CD4-positive, alpha-beta T cell treated with Interleukin-4 for 4 hours (primary cell): ENCODE results near the gene BARHL1.

ENCODE experiments used
- DNase-seq: peaks from one replicate; pipeline ENCODE4 v3.0.0-alpha.2; 2020

The BARHL1 gene

DNA sequence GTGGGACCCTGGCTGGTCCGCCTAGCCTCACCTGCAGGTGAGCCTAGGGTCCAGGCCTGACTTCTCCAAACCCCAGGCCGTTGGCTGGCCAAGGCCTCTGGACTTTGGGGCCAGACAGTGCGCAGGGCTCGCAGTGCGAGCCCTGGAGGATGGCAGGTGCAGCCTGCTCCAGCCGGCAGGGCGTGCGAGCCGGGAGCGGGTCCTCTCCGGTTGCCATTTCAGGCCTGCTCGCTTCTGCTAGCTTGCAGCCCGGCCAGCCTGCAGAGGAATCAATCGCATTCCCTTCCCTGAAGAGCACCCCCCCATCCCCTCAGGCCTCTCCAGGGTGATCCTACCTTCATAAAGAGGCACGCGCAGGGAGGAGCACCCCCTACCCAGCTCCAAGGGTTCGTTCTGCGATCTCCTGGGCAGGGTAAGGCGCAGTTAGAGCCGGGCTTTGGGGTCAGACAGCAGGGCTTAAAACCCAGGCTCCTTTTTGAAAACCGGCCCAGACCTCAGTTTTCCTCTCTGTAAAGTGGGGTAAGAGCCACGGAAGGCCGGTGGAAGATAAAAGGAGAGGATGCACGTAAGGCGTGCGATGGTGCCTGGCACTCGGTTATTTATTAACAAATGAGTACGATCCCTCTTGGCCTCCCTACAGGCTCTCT is 6.2 kb downstream of the BARHL1 start:
- DNase-seq = no peak

DNA sequence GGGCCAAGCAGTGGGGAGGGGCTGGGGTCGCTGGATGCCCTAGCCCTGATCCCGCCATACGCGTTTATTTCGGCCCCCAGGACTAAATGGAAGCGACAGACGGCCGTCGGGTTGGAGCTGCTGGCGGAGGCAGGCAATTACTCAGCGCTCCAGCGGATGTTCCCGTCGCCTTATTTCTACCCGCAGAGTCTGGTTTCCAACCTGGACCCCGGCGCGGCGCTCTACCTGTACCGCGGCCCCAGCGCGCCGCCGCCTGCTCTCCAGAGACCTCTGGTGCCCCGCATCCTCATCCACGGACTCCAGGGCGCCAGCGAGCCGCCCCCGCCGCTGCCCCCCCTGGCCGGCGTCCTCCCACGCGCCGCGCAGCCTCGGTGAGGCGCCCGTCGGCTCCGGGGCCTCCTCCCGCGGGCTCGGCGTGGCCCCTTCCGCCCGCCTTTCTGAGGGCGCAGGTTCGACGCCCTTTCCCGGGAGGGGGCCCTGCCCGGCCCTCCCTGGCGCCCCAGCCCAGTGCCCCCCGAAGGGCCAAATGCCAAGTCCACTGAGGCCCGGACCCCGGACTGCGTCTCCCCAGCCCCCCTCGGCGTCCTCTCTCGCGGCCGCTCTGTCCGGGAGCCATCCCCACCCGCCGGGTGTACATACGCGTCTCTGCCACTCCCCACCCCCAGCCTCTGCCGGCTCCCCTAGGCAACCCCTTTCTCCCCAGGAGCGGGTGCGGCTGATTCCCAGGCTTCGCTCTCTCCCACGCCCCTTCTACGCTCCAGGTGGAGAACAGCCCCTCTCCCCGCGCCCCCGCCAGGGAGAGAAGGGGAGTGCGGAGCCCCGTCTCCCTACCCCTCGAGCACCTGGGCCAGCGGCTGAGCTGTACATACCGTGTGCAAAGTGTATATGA is 7.0 kb downstream of the BARHL1 start:
- DNase-seq = no peak

DNA sequence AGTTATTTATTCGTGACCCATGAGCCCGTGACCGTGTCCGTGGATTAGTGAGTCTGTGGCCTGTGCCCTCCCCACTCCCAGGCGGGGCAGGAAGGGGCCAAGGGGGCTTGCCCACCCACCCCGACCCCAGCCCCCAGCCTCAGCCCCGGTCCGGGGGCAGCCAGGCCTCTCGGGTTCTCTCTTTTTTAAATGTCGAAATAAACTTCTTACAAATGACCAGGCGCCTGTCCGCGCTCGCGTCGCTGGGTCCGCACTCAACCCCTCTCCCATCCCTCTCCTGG is 7.6 kb downstream of the BARHL1 start:
- no peak for DNase-seq

DNA sequence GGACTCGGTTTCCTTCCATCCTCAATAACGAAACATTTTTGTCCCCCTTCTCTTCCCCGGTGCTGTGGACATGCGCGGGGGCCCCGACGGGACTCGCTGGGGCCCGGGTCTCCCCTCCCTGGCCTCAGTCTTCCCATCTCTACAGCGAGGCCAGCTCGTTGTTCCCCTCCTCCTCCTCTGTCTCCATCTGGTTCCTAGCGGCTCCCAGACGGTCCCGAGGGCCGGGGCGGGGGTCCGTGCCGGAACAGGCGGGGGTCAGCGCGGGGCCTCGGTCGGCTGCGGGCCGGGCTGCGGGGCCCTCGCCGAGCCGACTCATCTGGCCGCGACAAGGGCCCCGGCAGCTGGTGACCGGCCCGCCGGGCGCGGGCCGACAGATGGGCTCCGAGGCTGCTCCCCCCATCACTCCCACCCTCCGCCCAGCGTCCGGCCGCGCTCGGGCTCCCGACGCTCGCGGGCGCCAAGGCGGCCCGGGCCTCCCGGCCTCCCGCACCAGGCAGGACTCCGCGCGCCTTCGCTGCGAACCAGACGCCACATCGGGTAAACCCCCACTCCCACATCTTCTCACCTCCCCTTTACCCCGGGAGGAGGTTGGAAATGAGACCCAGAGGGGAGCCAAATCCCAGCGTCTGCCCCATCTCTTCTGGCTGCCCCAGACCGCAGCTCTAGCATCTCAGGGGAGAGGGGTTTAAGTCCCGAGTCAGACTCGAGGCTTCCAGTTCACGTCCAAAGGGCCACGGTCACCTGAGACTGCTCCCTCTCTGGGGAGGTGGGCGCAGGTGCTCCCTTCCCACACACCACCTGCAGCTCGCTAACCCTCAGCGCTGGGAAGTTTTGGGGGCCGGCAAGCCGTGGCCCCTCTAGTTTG is 8.1 kb downstream of the BARHL1 start:
- no peak for DNase-seq

DNA sequence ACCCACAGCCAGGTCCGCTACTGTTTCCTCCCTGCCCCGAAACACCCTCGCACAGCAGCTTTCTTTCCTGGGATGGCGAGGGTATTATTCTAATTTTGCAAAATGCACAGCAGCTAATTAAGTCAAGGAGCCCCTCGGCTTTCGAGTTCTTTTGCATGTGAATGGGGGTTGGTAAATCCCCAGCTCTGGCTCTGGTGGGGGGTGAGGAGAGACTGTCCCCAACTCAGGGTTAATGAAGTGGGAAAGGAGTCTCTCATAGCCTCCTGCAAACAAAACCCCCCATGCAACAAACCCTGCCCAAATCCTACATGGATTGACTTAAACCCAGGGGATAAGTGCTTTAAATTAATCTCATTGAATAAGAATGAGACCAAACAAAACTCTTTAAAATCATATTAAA is 8.8 kb downstream of the BARHL1 start:
- no peak for DNase-seq

DNA sequence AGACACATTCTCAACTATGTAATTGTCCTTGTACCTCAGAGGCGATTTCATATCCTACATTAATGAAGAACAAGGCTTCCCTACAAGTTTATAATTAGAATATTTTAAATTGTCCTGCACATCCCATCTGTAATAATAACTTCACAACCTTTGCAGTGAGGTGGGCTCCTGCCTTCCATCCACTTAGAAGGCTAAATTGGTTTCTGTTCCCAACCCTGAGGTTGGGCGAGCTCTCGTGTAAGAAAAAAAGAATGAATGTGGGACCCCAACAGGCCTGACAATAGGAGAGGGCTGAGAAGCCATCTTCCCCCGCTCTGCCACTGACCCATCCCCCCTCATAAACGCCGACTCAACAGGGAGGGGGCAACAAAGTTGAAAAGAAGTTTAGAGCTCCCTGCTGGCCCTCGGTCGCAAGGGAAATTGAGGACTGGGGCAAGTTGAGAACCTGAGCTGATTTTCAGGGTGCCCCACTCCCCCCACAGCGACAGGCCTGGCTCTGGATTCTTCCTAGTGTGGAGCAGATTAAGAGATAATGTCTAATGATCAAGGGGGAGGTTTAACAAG is 9.4 kb downstream of the BARHL1 start:
- DNase-seq = no peak

DNA sequence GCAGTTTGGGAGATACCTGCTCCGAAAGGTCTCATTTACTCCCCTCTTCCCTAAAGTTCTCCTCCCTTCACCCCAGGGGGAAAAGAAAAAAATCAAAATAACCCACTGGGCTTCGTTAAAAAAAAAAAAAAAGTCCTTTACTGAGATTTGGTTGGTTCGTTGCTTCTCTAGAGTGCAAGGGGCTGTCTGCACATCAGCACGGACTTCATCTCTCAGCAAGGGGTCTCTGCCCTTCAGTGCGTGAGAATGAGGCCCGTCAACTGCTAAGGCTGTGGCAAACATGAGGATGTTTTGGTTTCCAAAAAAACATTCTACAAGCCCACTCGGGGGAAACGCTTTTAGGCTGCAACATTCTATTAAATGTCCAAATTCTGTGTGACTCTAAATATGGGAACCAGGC is 10.0 kb downstream of the BARHL1 start:
- DNase-seq = no peak

DNA sequence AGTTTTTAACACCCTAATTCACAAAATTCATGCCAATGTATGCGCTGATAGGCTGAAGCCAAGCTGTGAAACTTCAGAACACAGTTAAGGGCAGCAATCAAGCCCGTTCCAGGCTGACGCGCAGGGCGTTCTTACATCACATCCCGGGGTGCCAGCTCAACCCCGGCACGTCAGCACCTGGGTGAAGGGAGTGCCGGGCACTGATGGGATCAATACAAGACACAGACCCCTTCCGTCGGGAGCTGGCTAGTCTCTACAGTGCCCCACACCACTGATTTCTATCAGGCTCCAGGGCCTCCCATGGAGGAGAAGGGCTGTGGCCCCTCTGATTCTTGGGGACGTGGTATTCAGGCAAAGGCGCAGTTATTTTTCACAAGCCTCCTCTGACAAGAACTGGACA is 12.0 kb downstream of the BARHL1 start:
- DNase-seq = no peak

DNA sequence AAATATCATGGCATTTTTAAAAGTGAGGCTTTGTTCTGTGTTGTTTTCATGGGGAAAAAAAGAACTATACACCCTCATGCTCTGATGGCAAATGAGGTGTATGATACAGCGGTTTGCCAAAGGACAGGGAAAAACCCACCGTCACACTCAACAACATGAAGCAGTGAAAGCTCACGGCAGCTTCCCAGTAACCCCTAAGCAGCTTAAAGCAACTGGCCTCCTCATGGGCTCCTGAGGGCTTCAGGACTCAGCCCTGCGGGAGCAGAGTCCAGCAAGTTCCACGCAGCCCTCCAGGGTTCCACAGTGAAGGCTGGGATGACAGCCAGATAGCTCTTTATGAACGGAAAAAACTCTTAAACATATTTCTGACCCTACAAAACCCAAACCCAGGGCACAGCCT is 12.9 kb downstream of the BARHL1 start:
- DNase-seq = no peak

DNA sequence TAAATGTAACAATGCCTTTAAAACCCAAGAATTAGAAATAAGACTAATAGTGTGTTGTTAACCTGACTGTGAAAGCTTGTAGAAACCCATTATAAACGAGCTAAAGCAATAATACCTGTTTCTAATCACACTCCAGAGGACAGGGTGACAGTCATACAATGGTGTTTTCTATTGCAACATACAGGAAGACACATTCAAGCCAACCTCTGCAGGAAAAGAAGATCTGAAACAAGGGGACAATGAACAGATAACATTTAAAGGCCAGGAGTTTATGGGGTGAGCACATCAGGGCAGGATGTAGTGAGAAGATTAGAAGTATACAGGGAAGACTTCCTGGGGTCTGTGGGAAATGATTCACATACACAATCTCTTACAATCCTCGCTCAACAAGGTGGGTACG is 13.8 kb downstream of the BARHL1 start:
- DNase-seq = no peak

DNA sequence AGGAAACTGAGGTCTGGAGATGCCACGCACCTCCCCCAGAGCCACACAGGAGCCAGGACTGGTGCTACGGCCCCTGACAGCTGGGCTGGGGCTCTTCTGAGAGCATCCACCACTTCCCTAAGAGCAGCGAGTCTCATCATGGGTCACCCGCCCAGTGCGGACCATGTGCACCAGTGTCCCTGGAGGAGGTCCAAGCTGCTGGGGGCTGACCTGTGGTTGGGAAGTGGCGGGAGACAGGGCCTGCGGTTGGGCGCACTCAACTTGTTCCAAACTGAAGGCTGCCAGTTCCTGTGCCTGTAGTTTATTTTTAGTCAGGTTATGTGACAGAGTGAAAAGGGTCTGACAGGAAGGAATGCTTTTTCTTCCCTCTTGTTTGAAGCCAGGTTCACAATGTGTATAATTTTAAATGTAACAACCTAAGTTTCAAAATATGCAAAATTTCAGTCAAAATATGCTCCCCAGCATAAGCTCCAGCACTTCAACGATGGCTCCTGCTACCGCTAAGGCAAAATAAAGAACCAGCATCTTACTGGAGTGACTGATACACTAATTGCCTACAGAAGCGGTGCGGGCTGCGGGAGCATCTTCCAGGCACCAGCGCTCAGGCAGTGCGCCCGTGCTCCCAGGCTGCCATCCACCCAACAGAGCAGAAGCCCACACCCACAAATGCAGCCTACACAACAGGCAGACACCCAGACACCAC is 14.8 kb downstream of the BARHL1 start:
- DNase-seq = no peak

DNA sequence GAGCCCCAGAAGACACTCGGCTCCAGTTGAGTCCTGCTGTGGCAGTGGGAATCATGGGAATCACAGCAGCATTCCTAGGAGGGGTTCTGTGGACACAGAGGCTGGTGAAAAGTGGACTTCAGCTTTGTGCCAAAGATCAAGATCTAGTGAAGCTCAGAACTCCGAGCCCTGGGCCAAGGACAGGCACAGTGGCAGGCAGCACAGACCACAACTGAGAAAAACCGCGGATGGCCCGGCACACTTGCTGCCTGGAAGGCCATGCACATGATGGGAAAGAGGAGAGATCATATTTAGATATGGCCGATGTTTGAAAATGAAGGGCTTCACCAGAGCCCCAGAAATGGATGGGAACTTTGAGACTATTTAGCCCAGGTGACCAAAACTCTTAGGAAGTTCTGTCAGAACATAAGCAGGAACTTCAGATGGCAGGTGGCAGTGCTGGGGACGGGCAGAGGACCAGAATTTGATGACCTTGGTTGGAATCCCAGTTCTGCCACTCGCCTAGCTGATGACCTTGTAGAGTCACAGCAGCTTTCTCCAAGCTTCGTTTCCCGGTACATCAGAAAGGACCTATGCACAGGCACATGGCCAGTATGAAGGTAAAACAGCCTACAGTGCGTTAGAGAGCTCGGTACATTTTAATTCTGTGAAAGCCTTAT is 18.0 kb downstream of the BARHL1 start:
- DNase-seq = no peak

DNA sequence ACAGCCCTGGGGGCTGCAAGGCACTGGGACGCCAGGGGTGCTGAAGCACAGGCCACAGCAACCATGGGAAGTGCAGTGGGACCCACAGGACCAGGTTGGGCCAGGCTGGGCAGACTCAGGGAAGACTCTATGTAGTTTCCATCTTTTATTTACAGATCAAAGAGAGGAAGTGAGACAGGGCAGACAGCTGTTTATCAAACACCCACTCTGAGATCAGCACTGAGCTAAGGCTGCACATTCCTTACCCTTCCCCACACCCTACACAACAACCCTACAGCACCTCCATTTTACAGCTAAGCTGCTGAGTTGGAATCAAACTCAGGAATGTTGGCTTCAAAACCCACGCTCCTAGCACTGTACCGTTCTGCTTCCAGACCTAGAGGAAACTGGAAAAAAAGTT is 19.8 kb downstream of the BARHL1 start:
- no peak for DNase-seq

DNA sequence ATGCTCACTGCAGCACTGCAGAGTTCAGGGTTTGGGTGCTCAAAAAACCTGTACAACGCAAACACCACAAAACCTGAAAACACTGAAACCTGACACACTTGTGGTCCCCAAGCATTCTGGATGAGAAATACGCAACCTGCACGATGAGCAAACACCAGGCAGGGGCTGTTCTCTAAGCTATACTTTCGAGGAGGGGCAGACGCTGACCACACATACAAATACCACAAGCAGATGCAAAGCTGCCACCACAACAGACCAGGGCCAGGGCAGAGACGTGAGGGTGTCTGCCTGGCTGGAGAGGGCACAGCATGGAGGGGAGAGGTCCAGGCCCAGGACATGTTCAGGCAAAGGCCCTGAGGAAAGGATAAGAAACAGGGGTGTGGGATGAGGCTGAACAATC is 23.0 kb downstream of the BARHL1 start:
- DNase-seq = no peak

DNA sequence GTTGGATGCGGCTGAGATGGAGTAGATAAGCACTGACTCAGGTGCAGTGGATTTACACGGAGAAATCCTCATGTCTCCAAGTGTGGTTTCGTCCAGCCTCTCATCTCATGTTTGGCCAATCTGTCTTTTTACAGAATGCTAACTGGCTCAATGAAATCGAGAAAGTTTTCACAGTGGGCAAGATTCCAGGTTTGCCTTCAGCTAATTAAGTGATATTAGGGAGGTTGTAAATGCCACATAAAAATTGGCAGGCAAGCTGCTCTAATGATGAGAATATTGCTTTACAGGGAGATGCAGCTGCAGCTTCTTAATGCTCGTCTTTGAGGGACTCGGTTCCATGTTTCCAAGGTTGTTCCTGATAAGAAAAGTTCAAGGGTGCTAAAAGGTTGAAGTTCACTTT is 23.7 kb downstream of the BARHL1 start:
- DNase-seq = no peak

DNA sequence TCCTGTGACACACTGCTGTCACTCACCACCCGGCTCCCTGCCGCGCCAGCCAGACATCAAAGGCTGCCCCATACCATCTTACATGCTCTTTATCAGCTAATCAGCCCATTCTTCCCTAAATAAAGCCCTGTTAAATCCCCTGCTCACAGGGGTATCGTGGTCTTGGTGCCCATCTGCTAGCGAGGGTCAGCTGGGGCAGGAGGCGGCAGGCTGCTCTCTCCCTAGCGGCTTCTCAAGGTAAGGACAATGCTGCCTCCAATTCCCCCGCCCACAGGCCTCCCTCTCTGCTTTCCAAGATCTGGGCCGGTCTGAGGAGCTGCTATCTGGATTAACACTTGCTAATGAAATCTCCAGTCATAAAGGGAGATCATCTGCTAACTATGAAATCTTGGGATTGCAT is 26.8 kb downstream of the BARHL1 start:
- no peak for DNase-seq

DNA sequence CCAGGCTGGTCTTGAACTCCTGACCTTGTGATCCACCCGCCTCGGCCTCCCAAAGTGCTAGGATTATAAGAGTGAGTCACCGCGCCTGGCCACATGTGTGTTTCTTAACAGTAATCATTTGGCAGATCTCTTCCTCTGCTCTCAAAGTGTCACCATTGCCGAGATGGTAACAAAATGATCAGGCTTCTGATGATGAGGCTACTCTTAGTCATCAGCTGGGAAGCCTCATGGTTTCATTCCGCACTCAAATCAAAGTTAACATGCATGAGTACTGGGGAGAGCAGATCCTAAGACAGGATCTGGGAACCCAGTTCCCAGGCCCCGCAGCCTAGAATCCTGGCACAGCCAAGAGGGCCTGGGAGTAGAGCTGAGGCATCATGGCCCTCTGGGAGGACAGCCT is 27.4 kb downstream of the BARHL1 start:
- DNase-seq = no peak

DNA sequence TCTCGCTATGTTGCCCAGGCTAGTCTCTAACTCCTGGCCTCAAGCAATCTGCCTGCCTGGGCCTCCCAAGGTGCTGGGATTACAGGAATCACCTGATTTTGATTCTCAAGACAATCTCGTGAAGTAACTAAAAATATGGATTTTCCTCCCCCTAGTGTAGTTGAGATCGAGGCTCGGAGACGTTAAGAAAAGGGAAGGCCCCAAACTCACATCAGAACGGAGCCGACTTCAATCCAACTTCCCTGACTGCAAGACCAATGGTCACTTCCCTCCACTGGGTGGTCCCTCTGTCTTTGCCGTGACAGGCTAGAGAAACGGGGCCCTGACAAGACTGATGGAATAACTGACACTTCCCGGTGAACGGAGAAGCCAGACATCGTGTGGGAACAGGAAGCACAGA is 28.3 kb downstream of the BARHL1 start:
- no peak for DNase-seq

DNA sequence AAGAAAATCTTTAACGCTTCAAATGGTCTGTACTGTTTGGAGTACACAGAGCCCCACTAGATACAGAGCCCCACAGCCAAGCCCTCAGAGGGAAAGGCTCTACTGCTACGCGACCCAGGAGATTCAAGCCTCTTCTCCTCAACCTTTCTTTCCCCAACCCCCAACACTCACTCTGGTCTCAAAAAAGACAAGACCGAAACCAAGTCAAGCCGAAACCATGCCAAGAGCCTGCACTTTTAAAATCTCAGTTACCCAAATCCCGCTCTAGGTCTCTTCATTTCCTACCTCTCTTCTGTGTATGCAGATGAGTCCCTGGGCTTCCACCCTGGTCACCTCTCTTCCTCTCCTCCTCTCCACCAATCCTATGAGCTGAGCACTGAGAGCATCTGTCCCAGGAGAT is 31.9 kb downstream of the BARHL1 start:
- no peak for DNase-seq

DNA sequence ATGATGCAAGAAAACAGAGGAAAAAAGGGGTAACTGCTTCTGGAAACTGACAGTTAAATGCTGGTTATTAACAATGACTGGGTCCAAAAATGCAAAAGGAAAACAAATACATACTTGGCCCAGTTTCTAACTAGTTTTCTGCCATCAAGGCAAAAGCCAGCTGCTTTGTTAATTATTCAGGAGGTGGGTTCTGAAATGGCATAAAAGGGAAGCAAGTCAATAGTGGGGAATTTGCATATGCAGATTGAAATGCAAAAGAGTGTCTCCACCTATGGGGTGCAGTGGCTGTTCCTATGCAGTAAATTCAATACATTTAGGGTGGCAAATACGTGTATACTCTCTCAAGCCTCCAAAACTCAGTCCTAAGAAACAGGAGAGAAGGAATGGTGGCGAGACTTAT is 33.4 kb downstream of the BARHL1 start:
- DNase-seq = no peak

DNA sequence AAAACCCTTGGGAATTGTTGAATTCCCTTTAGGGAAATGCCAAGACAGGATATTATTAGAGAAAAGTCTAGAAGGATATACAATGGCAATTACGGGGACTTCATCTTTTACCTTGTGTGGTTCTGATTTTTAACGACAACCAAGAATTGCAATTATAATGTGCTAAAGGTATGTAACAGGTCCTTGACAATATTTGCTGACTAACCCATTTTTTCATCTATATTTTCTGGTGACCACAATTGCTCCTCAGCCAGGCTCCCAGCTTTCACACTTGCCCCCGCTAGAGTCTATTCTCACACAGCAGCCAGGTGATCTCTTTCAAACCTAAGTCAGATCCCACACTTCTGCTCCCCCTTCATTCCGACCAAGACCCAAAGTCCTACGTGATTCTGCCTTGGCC is 34.3 kb downstream of the BARHL1 start:
- no peak for DNase-seq

DNA sequence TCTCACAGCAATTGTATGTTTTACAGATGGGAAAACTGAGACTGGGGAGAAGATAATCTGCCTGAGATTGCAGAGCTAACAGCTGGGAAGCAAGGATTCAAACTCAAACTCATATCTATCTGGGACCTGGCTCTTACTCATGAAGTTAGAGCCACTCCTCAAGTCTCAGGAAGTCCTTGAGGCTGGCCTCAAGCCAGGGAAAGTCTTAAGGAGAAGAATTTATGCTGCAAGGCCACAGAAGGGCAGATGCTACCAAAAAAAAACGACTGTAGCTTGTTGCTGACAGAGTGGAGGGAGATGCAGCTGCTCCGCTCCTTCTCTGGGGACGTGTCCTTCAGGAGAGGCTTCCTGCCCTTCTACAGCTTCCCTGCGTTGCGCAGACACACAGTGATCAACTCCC is 39.8 kb downstream of the BARHL1 start:
- no peak for DNase-seq
